Activated T-cell treated with anti-CD3 and anti-CD28 coated beads, Interleukin-2, amount 50 U/mL, for 48 hours (primary cell): Measurements from ENCODE around the gene TLE3.

Source experiments
- DNase-seq, 2 experiments: peaks; one replicate each; pipeline ENCODE4 v3.0.0-alpha.2; 2020

The TLE3 gene

DNA sequence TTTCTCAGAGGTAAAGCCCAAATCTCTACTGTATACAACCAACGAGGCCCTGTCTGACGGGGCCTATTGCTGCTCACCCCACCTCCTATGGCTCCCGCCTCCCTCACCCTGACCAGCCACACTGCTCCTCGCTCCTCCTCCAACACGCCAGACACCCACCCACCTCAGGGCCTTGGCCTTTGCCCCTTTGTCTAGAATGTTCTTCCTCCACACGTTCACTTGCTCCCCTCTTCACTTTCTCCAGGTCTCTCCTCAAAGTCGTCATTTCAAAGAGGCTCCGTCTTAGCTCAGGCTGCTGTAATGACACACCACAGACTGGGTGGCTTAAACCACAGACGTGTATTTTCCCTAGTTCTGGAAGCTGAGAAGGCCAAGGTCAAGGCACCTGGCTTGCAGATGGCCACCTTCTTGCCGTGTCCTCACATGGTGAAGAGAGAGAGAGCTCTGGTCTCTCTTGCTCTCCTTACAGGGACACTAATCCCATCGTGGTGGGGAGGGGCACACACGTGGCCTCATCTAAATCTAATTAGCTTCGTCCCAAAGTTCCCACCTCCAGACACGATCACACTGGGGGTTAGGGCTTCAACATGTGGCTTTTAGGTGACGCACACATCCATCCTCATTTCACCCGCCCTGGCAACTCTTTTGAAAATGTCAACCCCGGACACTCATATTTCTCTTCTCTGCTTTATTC is 98.2 kb downstream of the TLE3 start:
- DNase-seq = no peak

DNA sequence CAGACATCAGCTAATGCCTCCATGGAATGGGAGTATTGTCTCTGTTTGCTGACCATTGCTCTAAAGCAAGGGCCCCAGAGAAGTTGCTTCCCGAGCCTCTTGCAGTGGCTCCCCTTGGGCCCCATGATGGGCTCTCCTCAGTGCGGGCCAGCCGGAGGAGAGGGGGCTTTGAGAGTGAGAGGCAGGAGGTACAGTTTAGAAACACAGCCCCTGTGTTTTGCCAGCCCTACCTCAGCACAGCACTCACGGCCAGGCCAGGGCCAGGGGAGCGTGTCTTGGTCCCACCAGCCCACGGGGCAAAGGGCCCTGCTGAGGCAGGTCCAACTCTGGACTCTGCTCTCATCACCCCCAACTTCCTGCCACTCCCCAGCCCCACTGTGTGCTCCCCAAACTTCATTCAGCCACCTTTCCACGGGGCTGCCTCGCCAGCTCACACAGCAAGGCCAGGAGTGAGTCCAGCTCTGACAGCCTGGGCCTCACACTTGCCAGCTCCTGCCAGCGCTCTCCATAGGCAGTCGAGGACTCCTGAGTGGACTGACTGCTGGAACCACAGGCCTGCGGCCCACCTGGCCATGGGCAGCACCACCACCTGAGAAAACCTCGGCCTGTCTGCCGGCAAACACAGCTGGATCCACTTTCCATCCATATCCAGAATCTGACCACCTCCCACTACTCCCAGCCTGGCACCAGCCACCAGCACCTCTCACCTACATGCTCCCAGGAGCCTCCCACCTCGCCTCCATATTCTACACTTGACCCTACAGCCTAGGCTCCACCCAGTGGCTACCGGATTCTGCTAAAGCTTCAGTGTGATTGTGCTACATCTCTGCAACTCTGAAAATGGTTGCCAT is 99.0 kb downstream of the TLE3 start:
- no peak for DNase-seq

GRCh38 chr15:69997813-69998212 is 99.9 kb downstream of the TLE3 start:
- DNase-seq = no peak
